Eye (tissue), 1 donor: Measurements from ENCODE around the gene MICAL2.
A peak's percentile ranks its signal among the peaks of the same experiment; 100 is the strongest.

ENCODE experiments used
- DNase-seq: peaks from one replicate; pipeline ENCODE4 v3.0.0-alpha.2; 2015

The MICAL2 gene

DNA sequence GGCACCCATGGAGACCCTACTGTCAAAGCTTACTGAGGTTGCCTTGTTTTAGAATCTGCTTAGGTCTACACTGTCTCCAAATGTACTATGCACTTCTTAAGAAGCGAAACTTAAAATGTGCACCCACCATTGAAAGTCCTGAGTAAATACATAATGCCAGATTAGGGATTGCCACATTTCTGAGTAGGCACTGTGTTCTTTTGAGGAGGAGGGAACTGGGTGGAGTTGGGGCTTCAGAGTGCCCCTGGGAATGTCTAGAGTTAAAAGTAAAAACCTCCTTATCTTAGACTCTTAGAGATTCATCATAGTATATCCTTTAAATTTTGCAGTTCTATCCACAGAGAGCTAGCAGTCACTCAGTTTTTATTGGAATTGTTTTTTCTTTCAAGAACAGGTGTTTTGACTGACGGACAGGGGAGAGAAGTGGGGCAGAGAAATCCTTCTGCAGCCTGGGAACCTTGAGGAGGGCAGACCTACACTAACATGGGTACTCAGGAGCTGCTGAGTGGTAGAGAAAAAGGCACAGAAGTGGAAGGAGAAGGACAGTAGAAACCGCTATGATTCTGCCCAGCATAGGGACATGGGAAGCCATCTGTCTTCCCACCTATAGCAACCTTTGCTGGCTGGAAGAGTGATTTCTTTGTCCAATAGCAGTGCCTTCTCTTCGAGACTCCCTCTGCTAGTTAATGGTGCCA lies 33.4 kb upstream of the MICAL2 start:
- DNase-seq: peak; percentile 26

DNA sequence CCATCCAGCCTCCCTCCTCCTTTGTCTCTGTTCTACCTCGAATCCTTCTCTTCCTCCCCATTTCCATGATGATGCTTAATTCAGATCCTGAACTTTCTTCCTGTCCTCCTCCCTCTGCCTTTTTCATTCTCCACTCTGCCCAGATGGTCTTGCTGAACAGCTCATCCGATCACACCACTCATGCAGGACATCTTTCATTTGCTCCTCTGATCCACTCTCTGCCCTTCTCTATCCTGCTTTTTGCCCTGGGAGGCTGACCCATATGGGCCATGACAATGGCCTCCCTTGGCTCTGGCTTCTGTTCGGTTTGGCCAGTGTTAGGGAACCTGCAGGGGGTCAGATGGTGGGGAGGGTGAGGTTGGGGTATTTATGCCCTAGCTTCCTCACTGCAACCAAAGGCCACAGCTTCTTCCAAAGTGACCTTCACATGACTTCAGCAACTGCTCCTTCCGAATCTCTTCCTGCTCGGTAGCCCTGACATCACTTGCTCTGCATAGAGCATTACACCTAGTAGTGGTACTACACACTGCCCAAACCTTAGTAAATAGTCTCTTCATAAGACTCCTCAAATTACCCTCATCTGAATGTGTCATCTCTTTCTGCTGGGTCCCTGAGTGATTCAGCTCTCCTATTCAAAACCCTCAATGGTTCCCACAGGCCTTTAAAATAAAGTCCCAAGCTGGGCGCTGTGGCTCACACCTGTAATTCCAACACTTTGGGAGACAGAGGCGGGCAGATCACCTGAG lies 32.7 kb upstream of the MICAL2 start:
- no peak for DNase-seq

DNA sequence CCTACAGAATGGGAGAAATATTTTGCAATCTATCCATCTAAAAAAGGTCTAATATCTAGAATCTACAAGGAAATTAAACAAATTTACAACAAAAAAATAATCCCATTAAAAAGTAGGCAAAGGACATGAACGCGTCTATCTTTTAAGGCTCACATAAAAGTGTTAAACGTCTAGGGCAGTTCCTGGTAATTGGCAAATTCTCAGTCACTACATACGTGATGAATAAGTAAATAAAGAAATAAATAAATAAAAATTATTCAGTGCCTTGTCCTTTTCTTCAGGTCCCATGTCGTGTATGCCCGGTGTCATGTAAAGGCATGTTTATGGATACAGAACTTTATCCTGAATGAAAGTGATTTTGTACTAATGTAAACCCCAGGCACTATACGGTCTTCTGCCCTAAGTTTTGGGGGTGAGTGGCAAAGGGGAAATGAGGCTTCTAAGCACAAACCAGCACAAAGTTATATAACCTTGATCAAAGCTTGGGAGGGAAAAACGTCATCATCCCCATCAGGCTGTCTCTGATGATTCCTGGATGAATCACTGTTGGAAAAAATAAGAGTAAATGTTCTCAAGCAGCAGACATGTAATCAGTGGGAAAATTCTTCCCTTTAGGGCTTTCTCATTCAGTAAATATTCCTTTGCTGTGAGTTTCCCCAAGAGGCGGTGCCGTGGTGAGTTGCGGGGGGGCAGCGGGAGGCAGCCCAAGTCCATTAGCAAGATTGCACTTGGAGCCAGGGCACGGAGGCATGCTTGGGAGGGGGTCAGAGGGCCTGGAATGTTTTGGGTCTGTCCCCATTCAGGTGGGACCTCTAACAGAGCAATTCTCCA lies 30.4 kb upstream of the MICAL2 start:
- DNase-seq: peak; percentile 36

DNA sequence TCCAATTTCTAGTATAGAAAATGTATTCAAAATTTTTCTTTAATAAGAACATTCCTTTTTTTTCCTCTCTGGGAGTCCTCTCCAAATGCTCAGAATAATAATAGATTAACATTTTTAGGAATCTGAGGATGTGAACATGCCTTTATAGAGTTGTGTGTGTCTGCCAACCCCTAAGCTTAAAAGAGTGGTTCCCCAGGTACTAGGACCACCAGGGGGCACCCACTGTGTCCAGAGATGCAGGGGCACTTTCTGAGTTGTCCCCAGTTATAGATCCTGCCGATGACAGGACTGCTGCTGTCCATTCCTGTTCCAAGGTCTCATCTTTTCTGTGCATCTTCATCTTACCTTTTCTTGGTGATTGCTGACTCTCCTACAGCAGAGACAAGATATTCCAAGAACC lies 27.0 kb upstream of the MICAL2 start:
- no peak for DNase-seq

DNA sequence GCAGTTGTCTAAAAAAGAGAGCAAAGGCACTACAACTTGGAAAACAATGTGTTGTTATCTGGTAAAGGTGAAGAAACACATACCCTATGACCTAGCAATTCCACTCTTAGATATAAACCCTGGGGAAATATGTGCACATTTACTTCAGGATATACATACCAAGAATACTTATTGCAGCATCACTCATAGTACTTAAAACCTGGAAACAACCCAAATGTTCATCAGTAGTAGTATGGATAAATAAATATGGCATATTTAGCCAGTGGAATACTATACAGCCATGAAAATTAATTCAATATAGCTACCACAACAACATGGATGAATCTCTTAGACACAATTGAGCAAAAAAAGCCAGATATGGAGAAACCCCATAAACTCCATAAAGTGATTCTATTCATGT lies 26.1 kb upstream of the MICAL2 start:
- no peak for DNase-seq

DNA sequence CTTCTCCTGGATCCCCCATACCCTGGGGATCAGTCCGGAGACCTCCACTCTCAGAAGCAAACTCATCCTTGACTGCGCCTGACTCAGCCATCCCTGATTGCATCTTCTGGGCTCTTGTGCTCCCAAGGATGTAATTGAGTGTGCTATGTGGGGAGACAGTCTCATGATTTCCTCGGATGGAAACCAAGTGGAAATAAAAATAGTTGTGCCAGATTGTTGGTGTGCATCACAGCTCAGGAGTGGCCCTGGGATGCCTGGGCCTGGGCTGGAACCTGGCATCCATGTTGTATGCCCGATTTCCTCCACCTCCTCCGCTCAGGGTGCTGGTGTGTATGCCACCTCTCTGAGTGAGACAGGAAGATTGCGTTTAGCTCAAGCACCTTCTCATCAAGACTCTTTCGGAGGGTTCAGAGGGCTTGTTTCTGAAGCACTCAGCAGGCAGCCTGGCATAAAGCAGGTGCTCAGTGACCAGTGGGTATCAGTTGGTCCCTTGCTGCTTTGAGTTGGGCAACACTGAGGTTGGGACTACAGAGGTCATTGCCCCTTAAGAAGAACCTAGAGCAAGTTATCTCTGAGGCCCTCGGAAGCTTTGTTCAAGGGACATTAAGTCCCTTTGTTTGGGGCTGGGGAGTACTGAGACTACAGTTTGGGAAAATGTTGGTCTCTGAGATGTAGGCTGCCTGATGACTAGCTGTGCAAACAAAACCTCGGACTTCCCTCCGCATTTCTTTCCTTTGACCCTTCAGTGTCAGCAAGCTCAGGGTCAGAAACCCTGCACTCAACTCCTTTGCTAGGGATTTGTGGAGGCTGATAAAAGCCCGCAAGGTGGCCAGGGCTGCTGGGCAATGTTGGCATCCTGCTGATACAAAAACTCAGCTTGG lies 24.8 kb upstream of the MICAL2 start:
- DNase-seq: no peak

DNA sequence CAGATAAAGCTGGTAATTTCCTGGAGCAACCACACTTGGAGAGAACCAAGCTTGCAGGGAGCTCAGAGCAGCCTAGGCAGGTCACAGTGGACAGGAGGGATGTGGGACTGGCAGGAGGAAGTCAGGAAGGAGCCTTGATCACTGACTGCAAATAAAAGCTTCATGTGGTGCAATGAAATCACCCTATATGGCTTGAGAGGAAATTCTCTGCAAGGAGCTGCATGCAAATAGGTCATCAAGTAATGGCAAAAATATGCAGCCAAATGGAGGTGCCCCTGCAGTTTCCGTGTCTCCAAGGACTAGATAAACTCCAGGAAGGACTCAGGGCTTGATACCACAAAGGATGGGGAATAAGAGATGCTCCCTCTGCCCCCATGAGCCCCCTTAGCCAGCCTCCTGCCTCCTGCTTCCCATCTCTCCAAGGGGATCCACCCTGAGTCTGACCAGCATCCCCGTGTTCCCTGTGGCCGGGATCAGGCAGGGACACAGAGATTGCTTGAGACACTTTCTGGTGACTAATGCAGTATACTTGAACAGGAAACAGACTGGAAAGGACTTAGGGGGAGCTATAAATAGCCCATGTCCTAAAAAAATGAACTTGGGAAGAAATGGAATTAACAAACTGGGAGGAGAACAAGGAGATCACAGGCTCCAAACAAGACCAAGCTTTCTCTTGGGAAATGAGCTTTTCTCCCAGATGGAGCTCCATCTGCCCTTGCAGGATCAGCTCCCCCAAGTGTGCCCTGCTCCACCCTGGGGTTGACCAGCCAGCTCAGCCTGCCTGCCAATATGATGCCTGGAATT lies 23.9 kb upstream of the MICAL2 start:
- no peak for DNase-seq

DNA sequence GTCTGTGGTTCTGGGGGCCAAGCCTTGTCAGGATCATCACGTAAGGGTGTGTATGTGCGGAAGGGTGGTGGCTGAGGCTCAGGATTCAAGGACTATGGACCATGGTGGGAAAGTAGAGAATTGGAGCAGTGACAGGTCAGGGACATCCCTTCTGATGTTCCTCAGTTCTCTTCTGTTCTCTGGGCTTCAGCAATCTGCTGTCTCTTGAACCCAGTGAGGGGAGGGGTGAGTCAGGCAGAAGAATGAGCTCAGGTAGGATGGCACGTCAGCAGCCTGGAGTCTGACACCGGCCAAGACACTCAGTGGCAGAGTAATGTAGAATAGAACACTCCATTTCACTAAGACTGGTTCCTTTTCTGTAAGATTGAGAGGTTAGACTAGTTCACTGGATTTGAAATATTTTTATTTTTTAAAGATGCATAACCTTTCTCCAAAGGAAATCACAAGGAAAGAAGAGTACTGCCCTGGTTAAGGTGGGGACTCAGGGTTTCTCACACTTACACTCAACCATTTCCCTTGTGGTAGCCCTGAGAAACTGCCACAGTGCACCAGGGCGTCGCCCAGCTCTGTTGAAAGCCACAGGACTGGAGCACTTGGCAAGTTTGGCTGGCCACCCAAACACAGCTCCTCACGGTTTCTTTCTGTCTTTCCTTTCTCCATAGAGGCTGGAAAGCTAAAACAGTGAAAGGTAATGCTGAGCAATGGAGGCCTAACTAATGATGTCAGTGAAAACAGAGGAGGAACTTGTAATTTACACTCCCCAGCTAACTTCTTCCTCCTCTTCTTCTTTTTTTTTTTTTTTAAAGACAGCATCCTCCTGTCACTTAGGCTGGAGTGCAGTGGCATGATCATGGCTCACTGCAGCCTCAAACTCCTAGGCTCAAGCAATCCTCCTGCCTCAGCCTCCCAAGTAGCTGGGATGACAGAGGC lies 23.1 kb upstream of the MICAL2 start:
- no peak for DNase-seq

DNA sequence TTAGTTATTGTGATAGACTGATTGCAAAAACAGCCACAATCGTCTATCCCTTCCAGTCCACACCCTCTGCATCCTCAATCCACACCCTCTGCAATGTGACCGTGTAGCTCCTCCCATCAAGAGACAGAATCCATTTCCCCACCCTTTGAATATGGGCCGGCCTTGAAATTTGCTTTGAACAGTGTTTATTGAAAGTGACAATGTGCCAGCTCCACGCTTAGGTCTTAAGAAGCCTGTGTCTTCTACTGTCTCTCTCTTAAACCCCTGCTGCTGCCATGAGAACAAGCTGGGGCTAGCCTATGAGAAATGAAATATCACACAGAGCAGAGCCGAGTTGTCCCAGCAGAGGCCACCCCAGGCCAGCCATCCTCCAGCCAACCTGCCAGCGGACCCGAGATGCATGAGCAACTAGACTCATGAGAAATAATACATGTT lies 22.3 kb upstream of the MICAL2 start:
- DNase-seq: peak; percentile 49

DNA sequence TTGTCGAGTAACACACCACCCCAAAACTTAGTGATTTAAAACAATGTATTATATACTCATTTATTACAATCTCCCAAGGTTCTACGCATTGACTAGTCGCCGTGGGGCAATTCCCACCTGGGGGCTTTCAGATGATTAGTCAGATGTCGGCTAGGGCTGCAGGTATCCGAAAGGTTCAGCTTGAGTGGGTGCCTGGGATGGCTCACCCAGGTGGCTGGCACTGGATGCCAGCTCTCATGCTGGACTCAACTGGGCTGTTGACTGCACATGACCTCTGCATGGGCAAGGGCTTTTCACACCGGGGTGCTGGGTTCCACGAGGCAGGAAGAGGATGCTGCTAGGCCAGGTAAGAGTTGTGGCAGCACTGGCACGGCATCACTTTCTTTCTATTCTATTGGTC lies 21.9 kb upstream of the MICAL2 start:
- DNase-seq: no peak

DNA sequence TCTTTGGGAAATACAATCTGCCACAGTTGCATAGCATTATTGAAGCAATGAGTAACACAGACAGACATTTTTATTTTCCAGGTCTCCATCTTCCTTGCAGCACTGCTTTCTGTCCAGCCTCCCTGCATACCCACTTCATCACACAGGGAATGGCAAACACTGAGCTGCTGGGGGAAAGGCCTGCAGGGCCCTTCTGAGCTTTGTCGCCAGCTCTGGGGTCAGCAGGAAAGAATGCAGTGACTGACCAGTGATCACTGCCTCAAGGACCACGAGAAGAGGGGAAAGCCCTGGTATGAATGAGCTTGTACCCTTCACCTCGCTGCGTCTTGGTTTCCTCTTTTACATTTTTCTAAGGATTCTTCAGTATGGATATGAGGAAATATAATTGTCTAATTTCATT lies 21.3 kb upstream of the MICAL2 start:
- no peak for DNase-seq

DNA sequence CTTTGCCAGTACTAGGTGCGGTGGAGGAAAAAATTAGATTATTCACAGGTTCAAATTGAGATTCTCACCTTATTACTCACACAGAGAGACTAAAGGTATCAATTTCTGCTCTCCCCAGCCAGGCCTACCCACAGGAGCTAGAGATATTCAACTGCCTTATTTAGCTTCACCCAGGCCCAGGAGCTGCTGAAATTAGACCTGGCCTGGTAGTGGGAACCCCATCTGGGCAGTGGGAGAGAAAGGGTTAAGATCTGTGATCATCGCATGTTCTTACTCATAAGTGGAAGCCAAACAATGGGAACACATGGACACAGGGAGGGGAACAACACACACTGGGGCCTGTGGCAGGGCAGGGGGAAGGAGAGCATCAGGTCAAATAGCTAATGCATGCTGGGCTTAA lies 20.9 kb upstream of the MICAL2 start:
- DNase-seq: peak; percentile 39

DNA sequence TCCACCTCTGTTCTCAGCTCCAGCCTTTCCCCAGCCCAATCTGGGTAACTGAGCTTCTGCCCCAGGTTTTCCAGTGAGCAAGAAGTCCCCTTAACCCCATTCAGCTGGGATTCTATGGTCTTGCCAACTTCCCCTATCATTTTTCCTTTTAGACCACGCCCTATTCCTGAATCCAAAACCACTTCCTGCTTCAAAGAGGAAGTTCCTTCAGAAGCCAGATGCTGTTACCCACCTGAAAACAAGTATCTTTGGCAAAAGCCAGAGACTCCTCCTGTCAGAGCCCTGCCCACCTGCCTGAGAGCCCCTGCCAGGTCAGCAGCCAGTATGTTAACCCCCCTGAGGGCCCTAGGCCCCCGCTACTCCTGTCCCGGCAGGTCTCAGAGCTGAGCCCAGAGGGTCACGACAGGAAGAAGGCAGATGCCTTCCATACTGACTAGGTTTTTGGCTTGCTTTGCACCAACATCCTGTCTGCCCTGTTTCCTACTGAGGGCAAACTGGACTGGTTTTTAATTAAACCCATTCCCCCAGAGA lies 20.3 kb upstream of the MICAL2 start:
- DNase-seq: no peak

DNA sequence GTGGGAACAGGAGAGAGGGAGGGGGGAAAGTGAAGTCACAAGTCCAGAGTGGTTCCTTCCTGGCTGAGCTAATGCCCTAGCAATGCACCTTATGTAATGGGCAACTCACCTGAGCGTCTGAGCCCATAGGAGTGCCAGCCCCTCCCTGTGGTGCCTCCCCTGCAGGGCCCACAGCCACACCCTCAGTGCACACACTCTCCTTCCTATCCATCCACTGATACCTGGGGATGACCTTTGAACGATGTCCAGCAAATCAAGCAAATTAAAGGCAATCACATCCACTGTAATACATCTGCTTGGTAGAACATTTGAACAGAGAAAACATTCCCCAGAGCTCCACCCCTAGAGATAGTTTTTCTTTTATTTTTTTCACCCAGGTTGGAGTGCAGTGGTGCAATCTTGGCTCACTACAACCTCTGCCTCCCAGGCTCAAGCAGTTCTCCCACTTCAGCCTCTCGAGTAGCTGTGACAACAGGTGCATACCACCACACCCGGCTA lies 19.6 kb upstream of the MICAL2 start:
- DNase-seq: no peak

DNA sequence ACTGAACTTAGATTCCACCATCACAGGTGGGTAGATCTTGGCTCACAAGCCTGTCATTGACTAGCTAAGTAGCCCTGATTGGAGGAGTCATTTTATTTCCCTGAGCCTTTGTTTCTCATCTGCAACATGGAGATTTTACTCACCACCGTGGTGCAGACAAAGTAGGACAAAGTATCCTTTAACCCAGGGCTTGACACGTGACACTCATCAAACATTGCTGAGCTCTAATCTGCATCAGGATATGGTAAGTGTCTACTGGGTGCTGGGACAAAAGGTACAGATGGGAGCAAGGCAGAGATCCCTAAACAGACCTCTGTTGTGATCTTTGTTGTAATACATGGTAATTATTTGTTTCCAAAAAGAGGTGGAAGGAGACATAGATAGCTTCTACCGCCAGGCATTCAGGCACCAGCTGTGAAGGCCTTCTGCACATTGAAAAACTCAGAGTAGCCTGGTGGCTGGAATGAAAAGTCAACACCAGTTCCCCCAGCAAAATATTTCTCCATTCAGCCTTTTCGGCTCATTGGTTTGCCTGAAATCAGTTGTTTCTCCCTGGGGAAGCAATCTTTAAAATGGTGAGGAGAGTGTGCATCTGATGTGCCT lies 18.3 kb upstream of the MICAL2 start:
- no peak for DNase-seq

DNA sequence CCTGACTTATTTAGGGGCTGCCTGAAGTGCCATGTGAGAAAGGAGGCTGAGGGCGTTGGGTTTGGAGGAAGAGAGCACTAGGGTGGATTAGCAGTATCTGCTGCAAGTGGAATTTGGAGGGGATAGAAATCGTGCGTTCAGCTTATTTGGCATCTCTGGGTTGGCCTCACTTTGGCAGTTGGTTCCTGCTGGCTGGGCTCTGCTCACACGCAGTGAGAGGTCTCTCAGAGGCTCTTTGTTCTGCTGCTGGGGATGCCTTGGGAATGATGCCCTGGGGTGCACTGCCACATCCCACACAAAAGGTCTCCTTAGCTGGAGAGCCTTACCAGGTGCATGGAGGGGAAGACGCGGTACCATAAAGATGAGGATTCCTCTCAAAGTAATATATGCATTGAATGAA lies 17.7 kb upstream of the MICAL2 start:
- peak; percentile 55 for DNase-seq

DNA sequence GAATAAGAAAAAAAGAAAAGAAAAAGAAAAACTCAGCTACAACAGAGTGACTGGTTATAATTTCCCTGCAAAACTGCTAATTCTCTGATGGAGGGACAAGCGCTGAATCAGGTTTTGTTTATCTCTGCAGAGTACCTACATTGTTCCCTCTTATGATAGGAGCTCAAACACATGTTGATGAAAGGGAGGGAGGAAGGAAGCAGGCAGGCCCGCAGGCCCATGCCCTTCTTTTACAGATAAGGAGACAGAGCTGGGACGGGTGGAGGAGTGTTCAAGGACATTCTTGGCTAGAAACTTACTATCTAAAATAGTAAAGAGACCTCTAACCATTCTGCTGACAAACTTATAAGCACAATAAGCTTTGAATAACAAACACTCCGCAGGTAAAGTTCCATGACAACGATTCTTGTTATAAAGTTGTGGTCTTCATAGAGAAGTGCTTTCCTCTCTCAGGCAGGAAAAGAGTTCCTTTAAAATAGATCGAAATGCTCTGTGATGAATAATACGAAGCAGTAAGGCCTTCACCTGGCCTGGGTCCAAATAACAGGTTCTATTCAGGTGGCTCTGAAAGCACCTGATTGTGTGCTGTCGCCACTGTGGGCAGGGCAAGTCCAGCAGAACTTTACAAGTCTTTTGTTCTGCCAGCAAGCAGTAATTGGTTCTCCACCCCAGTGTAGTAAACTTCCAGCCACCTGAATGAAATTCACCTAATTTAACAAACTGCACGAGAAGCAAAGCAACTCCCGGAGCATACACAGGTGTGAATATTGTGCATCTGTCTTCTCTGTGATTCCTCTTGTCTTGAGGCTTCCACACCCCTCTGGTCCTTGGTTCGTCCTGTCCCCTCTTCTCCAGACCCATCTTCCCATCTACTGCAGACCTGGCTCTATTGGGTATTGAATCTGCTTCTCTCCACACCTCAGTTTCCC lies 15.3 kb upstream of the MICAL2 start:
- DNase-seq: no peak

DNA sequence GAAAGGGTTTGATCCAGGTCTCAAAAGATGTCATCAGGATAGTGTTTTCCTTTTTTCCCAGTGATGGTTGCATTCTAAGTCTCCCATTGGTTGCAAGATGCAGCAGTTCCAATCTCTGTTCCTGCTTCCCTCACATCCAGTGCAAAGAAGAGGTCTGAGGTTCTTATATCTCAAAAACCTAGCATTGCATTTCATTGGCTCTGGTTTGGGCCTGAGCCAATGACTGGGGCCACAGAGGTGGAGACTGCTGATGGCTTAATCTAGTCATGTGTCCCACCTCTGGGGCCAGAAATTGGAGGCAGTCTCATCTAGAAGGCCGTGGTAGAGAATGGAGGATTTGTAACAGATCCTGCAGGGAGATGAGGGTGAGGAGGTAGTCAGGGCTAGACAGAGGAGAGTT lies 13.2 kb upstream of the MICAL2 start:
- DNase-seq: no peak

DNA sequence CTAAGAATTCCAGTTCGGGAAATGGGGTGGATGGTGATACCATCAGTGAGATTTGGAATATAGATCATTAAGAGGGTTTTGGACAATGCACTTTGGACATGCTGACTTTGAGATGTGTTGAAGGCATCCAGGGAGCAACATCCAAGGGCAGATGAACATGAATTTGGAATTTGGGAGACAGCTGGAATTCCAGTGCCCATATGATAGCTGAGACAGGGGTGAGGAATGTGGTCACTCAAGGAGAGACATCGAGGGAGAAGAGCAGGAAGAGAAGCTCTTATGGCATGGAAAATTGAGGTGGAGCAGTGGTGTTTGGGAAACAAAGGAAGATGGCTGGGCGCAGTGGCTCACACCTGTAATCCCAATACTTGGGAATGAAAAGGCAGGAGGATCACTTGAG lies 11.8 kb upstream of the MICAL2 start:
- DNase-seq: no peak
